Superior temporal gyrus (tissue), 1 donor: ENCODE data around the gene UST.

Source experiments
- DNase-seq: peaks from one replicate; pipeline ENCODE4 v3.0.0-alpha.2; 2016; ENCODE audit errors: extremely low spot score

Gene UST

GRCh38 chr6:148746363-148747144, at the start of gene UST:
TSS of gene UST (plus strand) at chr6:148747030. CDS start at chr6:148747431, 401 bp downstream.
- DNase-seq: no peak

GRCh38 chr6:148697895-148698440, 48.9 kb upstream of the UST start:
- no peak for DNase-seq

GRCh38 chr6:148698671-148699180, 48.1 kb upstream of the UST start:
- DNase-seq: no peak

GRCh38 chr6:148700047-148700715, 46.6 kb upstream of the UST start:
- no peak for DNase-seq

GRCh38 chr6:148700741-148701311, 46.0 kb upstream of the UST start:
- peak; percentile 37 for DNase-seq

- DNase-seq: no peak
These were observed 45.5 kb upstream of the UST start for GRCh38 chr6:148701375-148701774.

GRCh38 chr6:148703900-148704299, 42.9 kb upstream of the UST start:
- no peak for DNase-seq

- no peak for DNase-seq
These were observed 42.2 kb upstream of the UST start for GRCh38 chr6:148704400-148705246.

GRCh38 chr6:148708707-148709106, 38.1 kb upstream of the UST start:
- no peak for DNase-seq

GRCh38 chr6:148709577-148709976, 37.3 kb upstream of the UST start:
- no peak for DNase-seq

GRCh38 chr6:148711833-148712654, 34.8 kb upstream of the UST start:
- DNase-seq: no peak

- DNase-seq: no peak
These were observed 33.6 kb upstream of the UST start for GRCh38 chr6:148713033-148713738.

GRCh38 chr6:148713921-148714320, 32.9 kb upstream of the UST start:
- no peak for DNase-seq

- no peak for DNase-seq
These were observed 30.0 kb upstream of the UST start for GRCh38 chr6:148716811-148717210.

GRCh38 chr6:148720406-148720805, 26.4 kb upstream of the UST start:
- DNase-seq: no peak

- DNase-seq: no peak
These were observed 25.9 kb upstream of the UST start for GRCh38 chr6:148720897-148721296.

- DNase-seq: no peak
These were observed 23.3 kb upstream of the UST start for GRCh38 chr6:148723484-148723883.

- no peak for DNase-seq
These were observed 22.4 kb upstream of the UST start for GRCh38 chr6:148724428-148724827.

GRCh38 chr6:148727104-148727503, 19.7 kb upstream of the UST start:
- DNase-seq: no peak

GRCh38 chr6:148735989-148736388, 10.8 kb upstream of the UST start:
- no peak for DNase-seq
